ENCODE measurements around the gene CCDC138.

CCDC138 gene

GRCh38 chr2:108911401-108911800, 124.8 kb downstream of the CCDC138 start:
- no peaks in the 10 kb centered on the region for H3K4me1 Mint-ChIP-seq (ENCODE audit: low read depth)
- no peak overlapping the region for H3K27ac Mint-ChIP-seq
- H3K36me3 Mint-ChIP-seq (ENCODE audit: low read depth) = no peaks in the 10 kb centered on the region
- H3K27me3 Mint-ChIP-seq = no peaks in the 10 kb centered on the region
- H3K4me3 Mint-ChIP-seq = no peak overlapping the region
- no peaks in the 10 kb centered on the region for H3K9me3 Mint-ChIP-seq
- intact Hi-C loops (cut with micrococcal nuclease) = no loop called here

GRCh38 chr2:108911807-108912628, 125.4 kb downstream of the CCDC138 start:
- Mint-ChIP-seq H3K4me3 (no peak overlapping the region), H3K36me3 (ENCODE audit: low read depth) (no peaks in the 10 kb centered on the region), H3K27me3 (no peaks in the 10 kb centered on the region), H3K9me3 (no peaks in the 10 kb centered on the region), H3K4me1 (ENCODE audit: low read depth) (no peaks in the 10 kb centered on the region), H3K27ac (no peak overlapping the region)
- intact Hi-C loops (cut with micrococcal nuclease) = no loop called here

GRCh38 chr2:108912629-108912902, 126.0 kb downstream of the CCDC138 start:
- H3K4me1 Mint-ChIP-seq (ENCODE audit: low read depth) = no peaks in the 10 kb centered on the region
- H3K27me3 Mint-ChIP-seq = no peaks in the 10 kb centered on the region
- H3K27ac Mint-ChIP-seq = no peak overlapping the region
- H3K9me3 Mint-ChIP-seq = no peaks in the 10 kb centered on the region
- intact Hi-C loops (cut with micrococcal nuclease) = no loop called here
- no peaks in the 10 kb centered on the region for H3K36me3 Mint-ChIP-seq (ENCODE audit: low read depth)
- no peak overlapping the region for H3K4me3 Mint-ChIP-seq

- Mint-ChIP-seq H3K27me3 (no peaks in the 10 kb centered on the region), H3K36me3 (ENCODE audit: low read depth) (no peaks in the 10 kb centered on the region), H3K4me3 (no peak overlapping the region), H3K9me3 (no peaks in the 10 kb centered on the region), H3K4me1 (ENCODE audit: low read depth) (no peaks in the 10 kb centered on the region), H3K27ac (no peak overlapping the region)
- intact Hi-C loops (cut with micrococcal nuclease) = no loop called here
Observed at GRCh38 chr2:108916122-108916795, 129.7 kb downstream of the CCDC138 start.

- Mint-ChIP-seq H3K36me3 (ENCODE audit: low read depth) (no peaks in the 10 kb centered on the region), H3K4me3 (no peak overlapping the region), H3K27ac (no peak overlapping the region), H3K9me3 (no peaks in the 10 kb centered on the region), H3K27me3 (no peaks in the 10 kb centered on the region), H3K4me1 (ENCODE audit: low read depth) (no peaks in the 10 kb centered on the region)
- intact Hi-C loops (cut with micrococcal nuclease) = no loop called here
Observed at GRCh38 chr2:108916796-108917421, 130.3 kb downstream of the CCDC138 start.

GRCh38 chr2:108917526-108917925, 131.0 kb downstream of the CCDC138 start:
- intact Hi-C loops (cut with micrococcal nuclease) = no loop called here
- Mint-ChIP-seq H3K9me3 (no peaks in the 10 kb centered on the region), H3K27me3 (no peaks in the 10 kb centered on the region), H3K4me3 (no peak overlapping the region), H3K36me3 (ENCODE audit: low read depth) (no peaks in the 10 kb centered on the region), H3K27ac (no peak overlapping the region), H3K4me1 (ENCODE audit: low read depth) (no peaks in the 10 kb centered on the region)

GRCh38 chr2:108918156-108918874, 131.7 kb downstream of the CCDC138 start:
- Mint-ChIP-seq H3K36me3 (ENCODE audit: low read depth) (no peaks in the 10 kb centered on the region), H3K9me3 (no peaks in the 10 kb centered on the region), H3K27ac (no peak overlapping the region), H3K4me3 (no peak overlapping the region), H3K27me3 (no peaks in the 10 kb centered on the region), H3K4me1 (ENCODE audit: low read depth) (no peaks in the 10 kb centered on the region)
- intact Hi-C loops (cut with micrococcal nuclease) = no loop called here

- no peaks in the 10 kb centered on the region for H3K36me3 Mint-ChIP-seq (ENCODE audit: low read depth)
- H3K27me3 Mint-ChIP-seq = no peaks in the 10 kb centered on the region
- intact Hi-C loops (cut with micrococcal nuclease) = no loop called here
- H3K9me3 Mint-ChIP-seq = no peaks in the 10 kb centered on the region
- H3K27ac Mint-ChIP-seq = no peak overlapping the region
- no peaks in the 10 kb centered on the region for H3K4me1 Mint-ChIP-seq (ENCODE audit: low read depth)
- H3K4me3 Mint-ChIP-seq = no peak overlapping the region
Observed at GRCh38 chr2:108918941-108919341, 132.4 kb downstream of the CCDC138 start.

- Mint-ChIP-seq H3K4me3 (no peak overlapping the region), H3K27ac (no peak overlapping the region), H3K4me1 (ENCODE audit: low read depth) (no peaks in the 10 kb centered on the region), H3K27me3 (no peaks in the 10 kb centered on the region), H3K9me3 (no peaks in the 10 kb centered on the region), H3K36me3 (ENCODE audit: low read depth) (no peaks in the 10 kb centered on the region)
- intact Hi-C loops (cut with micrococcal nuclease) = no loop called here
Observed at GRCh38 chr2:108919571-108920373, 133.2 kb downstream of the CCDC138 start.

GRCh38 chr2:108920686-108921085, 134.1 kb downstream of the CCDC138 start:
- H3K36me3 Mint-ChIP-seq (ENCODE audit: low read depth) = no peaks in the 10 kb centered on the region
- H3K4me3 Mint-ChIP-seq = no peak overlapping the region
- no peaks in the 10 kb centered on the region for H3K9me3 Mint-ChIP-seq
- no peaks in the 10 kb centered on the region for H3K4me1 Mint-ChIP-seq (ENCODE audit: low read depth)
- intact Hi-C loops (cut with micrococcal nuclease) = no loop called here
- no peaks in the 10 kb centered on the region for H3K27me3 Mint-ChIP-seq
- H3K27ac Mint-ChIP-seq = no peak overlapping the region

- Mint-ChIP-seq H3K4me3 (no peak overlapping the region), H3K36me3 (ENCODE audit: low read depth) (no peaks in the 10 kb centered on the region), H3K4me1 (ENCODE audit: low read depth) (no peaks in the 10 kb centered on the region), H3K27ac (no peak overlapping the region), H3K9me3 (no peaks in the 10 kb centered on the region), H3K27me3 (no peaks in the 10 kb centered on the region)
- intact Hi-C loops (cut with micrococcal nuclease) = no loop called here
Observed at GRCh38 chr2:108921096-108922030, 134.8 kb downstream of the CCDC138 start.

GRCh38 chr2:108922141-108922915, 135.8 kb downstream of the CCDC138 start:
- no peaks in the 10 kb centered on the region for H3K36me3 Mint-ChIP-seq (ENCODE audit: low read depth)
- intact Hi-C loops (cut with micrococcal nuclease) = no loop called here

More at GRCh38 chr2:108922141-108922915, 135.8 kb downstream of the CCDC138 start:
- no peaks in the 10 kb centered on the region for H3K4me1 Mint-ChIP-seq (ENCODE audit: low read depth)
- no peaks in the 10 kb centered on the region for H3K9me3 Mint-ChIP-seq
- H3K4me3 Mint-ChIP-seq = no peak overlapping the region
- H3K27me3 Mint-ChIP-seq = no peaks in the 10 kb centered on the region
- no peak overlapping the region for H3K27ac Mint-ChIP-seq

All from dendritic cell treated with granulocyte-macrophage colony-stimulating factor and Interleukin-4, amounts not matched to agents 40 ng/mL and 50 ng/mL, for 4 days (primary cell).